NCI-H748 (cell line): ENCODE data around the gene CLDN4.
A peak's percentile ranks its signal among the peaks of the same experiment; 100 is the strongest.
"Not testable (repeated sequence)": the region's sequence is repeated elsewhere in the genome, so short reads cannot be mapped to it uniquely, and the experiment has no call there.

ENCODE experiments used
- DNase-seq: peaks from one replicate; lab custom pipeline; 2025; ENCODE audit not compliant: unreplicated experiment; lab: John Stamatoyannopoulos, UW

The CLDN4 gene

DNA sequence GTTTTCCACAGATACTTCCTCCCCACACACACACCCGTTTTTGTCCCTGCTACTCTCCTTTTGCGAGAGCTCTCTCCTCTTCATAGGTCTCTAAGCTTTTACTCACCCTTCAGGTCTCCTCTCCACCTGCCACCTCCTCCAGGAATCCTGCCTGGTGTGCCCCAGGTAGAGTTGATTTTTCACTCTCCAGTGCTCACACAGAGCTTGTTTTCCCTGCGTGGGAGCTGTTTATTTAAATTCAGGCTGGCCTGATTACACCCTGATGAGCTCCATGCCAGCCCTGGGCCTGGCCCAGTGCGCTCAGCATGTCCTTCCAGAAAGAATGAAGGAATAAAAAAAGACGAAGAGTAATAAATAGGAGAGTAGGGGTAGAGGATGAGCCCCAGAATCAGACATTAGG, 7.5 kb upstream of the CLDN4 start:
- no peak for DNase-seq

DNA sequence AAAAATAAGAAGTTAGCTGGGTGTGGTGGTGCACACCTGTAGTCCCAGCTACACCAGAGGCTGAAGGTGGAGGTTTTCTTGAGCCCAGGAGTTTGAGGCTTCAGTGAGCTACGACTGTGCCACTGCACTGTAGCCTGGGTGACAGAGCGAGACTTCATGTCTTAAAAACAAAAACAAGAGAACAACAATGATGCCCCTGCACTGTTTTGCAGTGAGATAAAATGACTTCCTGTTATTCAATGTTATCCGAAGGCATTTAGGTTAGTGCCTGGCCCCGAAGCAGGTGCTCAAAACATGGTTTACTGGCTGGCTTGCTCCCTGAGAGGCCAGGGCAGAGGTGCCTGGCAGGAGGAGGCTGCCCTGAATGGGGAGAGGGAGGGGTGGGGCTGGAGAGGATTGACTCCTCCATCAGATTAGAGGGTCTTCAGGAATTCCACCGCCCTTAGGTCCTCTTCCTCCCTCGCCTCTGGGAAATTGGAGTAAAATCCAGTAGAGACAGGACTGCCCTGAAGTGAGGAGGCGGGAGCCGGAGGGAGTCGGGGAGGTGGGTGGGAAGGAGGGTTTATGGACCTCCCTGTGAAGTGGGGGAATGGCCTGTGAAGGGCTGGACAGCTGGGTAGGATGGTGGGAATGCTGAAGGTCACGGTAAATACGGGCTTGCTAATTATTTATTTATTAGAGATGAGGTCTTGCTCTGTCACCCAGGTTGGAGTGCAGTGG, 6.8 kb upstream of the CLDN4 start:
- DNase-seq = no peak

DNA sequence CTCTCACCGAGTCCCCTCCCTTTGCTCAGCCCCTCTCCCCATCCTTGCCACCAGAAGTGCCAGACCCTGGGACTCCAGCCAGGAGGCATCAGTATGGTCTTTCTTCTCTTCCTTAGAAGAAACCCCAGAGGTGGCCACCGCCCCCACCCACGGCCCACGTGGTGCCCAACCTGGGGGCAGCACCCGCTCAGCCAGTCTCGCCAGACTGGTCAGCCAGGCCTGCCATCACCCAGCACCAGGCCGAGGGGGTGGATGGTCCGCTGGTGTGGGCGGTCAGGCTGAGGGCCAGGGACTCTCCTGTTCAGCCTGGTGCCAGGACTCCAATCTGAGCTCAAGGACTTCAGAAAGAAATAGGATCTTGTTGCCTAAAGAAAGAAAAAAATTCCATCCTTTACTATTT, 5.8 kb upstream of the CLDN4 start:
- DNase-seq = no peak

DNA sequence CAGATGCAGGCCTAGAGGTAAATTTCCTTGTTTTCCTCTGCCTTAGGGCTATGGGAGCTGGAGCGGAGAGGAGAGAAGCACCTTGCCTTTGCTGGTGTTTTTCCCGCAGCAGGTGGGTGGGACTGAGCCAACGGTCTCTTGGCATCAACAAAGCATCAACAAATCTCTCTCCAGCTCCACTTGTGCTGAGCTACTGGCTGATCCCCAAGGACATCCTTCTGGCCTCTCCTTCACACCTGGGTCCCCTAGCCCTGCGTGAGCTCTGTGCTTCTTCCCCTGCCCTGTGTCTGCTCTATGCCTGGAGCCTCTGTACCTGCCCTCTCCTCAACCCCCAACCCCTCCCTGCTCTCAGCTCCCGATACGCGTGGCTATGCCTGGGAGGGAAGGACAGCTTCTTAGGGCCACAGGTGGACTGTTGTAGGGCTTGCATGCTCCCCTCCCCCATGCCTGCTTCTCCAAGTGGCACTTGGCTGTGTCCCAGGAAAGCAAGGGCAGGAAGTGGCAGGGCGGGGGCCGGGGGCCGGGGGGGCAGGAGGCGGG, 3.2 kb upstream of the CLDN4 start:
- DNase-seq = peak; percentile 99

DNA sequence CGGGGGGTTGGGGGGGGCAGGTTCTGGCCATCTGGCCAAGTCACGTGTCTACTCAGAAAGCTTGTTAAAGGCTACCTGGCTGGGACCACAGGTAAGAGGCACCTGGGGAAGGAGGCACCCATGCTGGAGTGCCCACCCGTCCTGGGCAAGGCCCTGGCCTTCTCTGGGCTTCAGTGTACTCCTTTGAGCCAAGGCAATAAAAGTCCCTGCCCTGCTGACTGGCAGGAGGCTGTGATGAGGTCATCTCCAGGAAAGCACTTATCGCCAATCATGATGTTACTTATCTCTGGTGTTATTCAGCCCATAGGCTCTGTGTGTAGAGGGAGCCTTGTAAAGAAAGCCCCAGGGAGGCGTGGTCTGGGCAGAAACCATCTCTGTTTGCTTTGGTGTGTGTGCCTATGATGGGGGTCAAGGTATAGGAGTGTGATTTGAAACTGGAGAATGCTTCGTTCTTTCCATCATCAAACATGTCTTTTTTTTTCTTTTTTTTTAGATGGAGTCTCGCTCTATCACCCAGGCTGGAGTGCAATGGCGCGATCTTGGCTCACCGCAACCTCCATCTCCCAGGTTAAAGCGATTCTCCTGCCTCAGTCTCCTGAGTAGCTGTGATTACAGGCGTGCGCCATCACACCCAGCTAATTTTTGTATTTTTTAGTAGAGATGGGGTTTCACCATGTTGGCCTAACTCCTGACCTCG, 2.5 kb upstream of the CLDN4 start:
- DNase-seq = peak; percentile 99

DNA sequence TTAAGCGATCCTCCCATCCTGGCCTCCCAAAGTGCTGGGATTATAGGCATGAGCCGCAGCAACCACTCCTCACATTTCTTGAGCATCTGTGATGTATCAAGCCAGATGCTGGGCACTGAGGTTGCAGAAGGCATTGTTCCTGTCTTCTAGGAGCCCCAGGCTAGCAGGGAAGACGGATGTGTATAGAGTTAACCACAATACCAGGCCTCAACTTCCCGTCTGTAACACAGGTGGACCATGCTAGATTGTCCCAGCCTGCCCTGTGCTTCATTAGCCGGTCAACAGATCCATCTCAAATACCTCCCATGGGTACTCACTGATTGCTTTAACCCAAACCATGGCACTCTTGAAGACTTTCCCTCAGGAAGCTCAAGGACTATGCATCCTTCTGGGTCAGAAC, 1.8 kb upstream of the CLDN4 start:
- no peak for DNase-seq

DNA sequence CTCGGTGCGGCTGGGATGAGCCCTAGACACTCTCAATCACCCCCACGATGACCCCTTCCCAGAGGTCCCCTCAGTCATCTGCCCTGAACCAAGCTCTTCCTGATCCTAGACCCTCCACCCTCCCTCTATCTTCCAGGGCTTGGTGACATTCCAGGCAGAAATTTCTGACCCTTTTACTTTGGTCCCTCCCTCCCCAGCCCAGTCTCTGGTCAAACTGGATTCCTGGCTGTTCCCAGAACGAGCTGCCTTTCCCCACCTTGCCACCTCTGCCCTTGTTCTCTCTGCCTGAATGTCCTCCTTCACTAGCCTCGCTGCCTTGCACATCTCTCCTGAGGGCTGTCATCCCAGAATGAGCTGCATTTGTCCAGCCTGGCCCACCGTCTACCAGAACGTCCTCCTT, 1.3 kb upstream of the CLDN4 start:
- no peak for DNase-seq

DNA sequence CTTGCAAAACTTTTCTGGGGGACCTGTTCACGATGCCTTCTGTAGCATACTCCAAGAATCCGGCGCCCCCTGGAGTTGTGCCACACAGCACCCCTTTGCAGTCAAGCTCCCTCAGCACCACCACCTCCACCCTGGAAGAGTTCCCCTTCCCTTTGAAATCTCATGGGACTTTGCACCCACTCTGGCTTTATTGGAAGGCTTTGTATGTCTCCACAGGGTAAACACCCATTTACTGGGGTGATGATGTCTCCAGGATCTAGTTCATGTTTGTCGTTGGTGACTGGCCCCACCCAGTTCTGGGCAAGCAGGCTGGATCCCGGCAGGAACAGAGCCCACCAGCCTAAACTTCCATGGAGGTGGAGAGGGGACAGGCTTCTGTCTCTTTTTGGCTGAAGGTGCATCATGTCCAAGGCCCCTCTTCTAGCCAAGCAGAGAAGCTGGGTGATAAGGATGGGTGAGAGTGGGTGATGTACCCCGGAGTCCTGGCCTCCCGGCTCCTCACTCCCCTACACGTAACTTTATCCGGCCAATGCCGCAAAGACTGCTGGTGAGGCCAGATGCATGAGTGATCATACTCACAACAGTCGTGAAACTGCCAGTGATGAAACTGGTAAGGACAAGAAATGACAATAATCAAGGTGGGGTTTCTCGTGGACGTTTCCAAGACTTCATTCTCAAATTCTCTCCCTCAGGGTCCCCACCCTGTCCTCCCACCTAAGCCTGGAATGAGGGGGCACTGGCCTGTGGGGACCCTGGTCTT, 695 bp upstream of the CLDN4 start:
- DNase-seq = peak; percentile 24

DNA sequence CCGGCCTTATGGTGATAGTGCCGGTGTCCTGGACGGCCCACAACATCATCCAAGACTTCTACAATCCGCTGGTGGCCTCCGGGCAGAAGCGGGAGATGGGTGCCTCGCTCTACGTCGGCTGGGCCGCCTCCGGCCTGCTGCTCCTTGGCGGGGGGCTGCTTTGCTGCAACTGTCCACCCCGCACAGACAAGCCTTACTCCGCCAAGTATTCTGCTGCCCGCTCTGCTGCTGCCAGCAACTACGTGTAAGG, 713 bp downstream of the CLDN4 start:
- no peak for DNase-seq

DNA sequence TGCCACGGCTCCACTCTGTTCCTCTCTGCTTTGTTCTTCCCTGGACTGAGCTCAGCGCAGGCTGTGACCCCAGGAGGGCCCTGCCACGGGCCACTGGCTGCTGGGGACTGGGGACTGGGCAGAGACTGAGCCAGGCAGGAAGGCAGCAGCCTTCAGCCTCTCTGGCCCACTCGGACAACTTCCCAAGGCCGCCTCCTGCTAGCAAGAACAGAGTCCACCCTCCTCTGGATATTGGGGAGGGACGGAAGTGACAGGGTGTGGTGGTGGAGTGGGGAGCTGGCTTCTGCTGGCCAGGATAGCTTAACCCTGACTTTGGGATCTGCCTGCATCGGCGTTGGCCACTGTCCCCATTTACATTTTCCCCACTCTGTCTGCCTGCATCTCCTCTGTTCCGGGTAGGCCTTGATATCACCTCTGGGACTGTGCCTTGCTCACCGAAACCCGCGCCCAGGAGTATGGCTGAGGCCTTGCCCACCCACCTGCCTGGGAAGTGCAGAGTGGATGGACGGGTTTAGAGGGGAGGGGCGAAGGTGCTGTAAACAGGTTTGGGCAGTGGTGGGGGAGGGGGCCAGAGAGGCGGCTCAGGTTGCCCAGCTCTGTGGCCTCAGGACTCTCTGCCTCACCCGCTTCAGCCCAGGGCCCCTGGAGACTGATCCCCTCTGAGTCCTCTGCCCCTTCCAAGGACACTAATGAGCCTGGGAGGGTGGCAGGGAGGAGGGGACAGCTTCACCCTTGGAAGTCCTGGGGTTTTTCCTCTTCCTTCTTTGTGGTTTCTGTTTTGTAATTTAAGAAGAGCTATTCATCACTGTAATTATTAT, 1.2 kb downstream of the CLDN4 start:
- peak; percentile 97 for DNase-seq

DNA sequence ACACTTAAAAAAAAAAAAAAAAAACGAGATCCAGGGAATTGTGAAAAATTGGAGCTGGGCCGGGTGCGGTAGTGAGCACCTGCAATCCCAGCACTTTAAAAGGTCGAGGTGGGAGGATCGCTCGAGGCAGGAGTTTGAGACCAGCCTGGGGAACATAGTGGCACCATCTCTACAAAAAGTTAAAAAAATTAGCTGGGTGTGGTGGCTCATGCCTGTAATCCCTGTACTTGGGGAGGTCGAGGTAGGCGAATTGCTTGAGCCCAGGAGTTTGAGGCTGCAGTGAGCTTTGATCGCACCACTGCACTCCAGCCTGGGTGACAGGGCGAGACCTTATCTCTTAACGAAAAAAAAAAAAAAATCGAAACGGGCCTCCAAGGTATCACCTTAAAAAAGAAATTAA, 2.0 kb downstream of the CLDN4 start:
- no peak for DNase-seq

DNA sequence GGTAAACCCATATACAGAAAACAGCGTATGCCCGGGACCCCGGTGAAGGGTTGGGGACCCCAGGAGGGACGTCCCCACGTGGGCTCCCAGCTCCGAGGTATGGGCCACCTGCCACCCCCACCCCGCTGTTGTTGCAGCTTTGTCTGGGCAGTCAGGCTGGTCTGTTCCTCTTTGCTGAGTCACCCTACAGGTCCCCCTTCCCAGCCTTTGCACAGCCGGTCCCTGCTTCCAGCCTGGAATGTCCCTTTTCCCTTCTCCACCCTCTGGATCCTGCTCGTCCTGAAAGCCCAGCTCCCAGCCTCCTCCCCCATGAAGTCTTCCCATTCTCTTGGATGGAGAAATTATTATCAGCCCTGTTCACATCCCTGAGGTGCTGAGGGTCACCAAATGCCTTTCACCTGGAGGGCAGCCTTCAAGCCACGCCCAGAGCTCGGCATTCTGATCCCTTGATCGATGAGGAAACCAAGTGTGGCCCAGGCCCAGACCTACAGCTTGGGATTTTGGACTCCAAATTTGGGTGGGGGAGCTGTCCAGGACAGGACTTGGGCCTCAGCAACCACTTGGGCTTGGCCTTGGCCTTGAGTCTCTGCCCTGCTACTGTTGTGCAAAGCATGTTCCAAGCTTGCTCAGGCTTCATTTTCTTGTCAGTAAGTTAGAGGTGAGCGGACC, 2.6 kb downstream of the CLDN4 start:
- DNase-seq = peak; percentile 17

DNA sequence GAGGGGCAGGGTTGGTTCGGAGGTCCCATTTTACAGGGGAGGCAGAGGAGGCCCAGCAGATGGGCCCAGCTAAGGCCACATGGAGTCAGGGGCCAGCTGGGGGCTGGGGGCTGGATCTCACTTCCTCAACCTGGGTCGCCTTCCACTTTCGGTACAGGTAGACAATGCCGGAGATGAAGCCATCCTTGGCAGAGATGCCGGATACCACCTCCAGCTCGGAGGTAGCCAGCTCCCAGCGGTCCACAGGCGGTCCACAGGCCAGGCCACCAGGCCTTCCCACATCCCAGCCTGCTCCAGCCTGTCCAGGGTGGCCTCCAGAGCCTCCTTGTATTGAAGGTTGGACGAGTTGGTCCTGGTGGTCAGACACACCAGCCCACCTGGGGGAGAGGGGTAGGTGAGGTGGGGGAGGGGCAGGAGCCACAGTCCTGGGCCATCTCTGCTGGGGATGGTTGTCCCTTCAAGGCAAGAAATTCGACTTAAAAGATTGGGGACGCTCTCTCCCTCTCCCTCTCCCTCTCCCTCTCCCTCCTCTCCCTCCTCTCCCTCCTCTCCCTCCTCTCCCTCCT, 3.9 kb downstream of the CLDN4 start:
- no peak for DNase-seq

DNA sequence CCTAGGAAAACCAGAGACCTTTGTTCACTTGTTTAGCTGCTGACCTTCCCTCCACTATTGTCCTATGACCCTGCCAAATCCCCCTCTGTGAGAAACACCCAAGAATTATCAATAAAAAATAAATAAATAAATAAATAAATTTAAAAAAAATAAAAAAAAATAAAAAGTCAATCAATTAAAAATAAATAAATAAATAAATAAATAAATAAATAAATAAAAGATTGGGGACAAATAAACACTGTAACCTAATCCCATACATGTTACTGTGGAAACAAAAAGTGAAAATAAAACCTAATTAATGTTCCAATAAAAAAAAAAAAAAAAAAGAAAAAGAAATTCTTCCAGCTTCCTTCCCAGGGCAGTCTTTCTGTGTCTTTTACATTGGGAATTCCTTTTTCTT, 6.4 kb downstream of the CLDN4 start:
- not testable (repeated sequence) for DNase-seq

DNA sequence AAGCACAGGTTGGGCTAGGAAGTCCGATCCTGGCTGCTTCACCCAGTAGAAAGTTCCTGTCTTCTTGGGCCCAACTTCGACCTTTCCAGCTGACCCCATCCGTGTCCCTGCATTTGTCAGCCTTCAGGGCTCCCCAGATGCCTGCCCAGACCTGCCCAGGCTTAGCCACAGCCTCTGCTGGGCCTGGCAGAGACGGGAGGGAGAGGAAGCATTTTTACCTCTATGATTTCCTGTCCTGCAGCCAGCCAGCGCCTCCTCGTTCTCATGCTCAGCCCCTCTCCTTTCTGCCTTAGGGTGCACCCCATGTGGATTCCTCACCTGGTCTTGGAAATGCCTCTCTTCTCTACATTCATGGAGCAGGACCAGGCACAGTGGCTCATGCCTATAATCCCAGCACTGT, 7.8 kb downstream of the CLDN4 start:
- no peak for DNase-seq

DNA sequence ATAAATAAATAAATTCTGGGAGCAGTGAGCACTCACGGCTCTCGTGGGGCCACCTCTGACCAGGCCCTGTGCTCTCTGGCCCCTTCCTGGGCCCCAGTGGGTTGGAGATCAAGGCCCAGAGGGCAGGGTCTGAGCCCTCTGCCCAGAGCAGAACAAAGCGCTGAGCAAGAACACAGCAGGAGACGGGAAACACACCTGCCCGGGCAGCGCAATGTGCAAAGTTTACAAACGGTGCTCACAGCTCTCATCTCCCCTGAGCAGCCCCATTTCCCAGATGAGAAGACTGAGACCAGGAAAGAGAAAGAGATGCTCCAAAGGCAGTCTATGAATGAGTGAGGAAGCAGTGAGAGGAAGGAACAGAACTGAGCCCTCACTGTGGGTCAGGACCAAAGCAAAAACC, 8.5 kb downstream of the CLDN4 start:
- DNase-seq = no peak

DNA sequence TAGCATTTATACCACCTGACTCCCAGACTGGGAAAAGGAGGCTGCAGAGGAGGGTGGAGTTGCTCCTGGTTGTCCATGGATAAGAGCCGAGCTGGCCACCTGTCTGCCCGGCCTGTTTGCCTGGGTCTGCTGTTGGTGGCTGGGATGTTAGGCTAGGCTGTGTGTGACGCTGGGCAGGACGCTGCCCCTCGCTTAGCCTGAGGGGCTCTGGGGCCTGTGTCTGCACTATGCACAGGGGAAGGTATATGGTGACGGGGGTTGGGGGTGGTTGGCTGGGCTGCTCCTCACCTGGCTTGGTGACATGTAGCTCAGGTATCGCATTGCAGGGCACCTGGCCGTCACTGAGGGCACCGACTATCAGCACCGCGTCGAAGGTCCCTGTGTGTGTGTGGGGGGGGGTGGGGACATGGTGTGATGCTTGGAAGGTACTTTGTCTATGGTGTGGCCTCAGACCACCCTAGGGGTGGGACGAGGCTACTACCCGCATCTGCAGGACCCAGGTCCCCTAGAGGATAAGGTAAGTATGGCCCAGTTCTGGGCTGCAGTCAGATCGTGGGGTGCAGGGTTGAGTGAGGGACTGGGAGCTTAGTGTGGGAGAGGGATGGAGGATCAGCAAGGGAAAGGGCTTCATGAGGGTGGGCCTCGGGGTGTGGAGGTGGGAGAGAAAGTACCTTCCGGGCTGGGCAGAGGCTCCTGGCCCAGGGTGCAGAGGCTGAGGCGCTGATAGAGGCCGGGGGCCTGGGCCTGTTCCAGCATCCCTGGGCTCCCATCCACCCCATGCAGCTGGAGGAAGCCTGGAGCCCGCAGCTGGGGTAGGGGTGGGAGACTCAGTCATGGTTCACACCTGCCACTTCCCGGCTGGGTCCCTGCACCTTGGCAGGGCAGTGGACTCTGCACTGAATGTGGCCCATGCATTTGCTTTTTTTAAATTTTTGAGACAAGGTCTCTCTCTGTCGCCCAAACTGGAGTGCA, 9.2 kb downstream of the CLDN4 start:
- no peak for DNase-seq

DNA sequence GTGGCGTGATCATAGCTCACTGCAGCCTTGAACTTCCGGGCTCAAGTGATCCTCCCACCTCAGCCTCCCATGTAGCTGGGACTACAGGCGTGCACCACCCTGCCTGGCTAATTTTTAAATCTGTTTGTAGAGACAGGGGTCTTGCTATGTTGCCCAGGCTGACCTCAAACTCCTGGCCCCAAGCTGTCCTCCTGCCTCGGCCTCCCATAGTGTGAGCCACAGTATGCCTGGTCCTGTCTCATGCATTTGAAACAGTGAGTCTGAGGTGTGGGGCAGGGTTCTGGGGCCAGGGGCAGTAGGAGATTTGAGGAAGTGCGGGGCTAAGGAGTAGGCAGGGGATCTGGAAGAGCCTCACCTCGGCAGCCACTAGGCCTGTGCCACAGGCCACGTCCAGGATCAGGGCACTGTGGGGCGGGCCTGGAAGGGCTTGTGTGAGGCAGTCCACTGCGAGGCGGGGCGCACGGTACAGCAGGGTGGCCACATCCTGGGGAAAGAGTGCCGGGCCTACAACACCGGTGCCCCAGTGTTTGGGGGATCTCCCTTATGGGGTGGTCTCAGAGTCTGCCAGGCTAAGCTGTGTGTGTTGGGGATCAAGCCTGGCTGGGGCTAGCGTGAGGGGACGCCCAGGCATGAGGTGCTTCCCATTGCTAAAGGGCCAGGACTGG, 10.1 kb downstream of the CLDN4 start:
- DNase-seq = no peak

DNA sequence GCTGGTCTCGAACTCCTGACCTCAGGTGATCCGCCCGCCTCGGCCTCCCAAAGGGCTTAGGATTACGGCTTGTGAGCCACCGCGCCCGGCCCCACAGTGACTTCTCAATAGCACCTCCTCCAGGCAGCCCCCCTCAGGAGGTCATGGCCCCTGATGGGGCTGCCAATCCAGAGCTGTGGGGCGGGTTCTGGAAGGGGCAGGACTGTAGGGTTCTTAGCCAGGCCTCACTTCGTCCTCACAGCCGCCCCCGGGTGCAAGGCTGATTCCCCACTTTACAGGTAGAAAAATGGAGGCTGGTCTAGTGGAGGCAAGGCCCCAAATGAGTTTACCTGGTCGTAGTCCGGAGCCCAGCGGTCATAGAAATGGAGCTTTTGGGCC, 10.9 kb downstream of the CLDN4 start:
- no peak for DNase-seq
